NCI-H1092 (cell line): ENCODE data around the gene CHRD.
"Not testable (repeated sequence)": the region's sequence is repeated elsewhere in the genome, so short reads cannot be mapped to it uniquely, and the experiment has no call there.

Experiments
- DNase-seq: peaks from one replicate; lab custom pipeline; 2025; lab: John Stamatoyannopoulos, UW

The CHRD gene

DNA sequence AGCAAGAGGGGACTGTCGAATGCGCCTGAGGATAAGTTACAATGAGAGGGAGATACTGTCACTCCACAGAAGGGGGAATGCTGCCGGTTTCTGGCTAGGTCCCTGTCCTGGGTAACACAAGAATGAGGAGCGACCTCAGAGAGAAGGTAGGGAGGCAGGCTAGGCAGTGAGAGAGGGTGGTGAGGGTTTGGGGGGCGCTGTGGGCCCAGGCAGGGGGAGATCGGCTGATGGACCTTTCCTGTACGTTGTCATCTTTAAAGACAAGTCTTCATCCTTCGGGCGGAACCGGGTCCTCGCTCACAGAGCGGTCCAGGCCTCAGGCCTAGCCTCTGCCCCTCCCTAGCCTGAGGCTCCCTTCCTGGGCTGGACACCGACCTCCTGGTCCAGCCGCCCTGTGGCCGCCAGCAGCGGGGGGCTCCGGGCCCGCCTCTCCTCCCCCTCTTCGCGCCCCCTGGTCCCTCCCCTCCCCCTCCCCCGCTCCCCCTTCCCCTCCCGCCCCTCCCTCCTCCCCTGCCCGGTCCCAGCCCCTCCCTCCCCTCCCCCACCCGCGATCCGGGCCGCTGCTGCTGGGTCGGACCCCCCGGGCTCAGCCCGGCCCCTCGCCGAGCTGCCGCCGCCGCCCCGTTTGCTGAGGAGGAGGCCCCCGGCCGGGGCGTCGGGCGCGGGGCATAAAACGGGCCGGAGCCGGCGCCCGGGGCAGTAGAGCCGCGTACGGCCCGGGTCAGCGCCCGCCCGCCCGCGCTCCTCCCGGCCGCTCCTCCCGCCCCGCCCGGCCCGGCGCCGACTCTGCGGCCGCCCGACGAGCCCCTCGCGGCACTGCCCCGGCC lies at the start of gene CHRD:
Gene CHRD (plus strand): TSS at position 697 of the 827 bp plus-strand sequence. CDS start 265 bp downstream, outside the sequence.
- no peak for DNase-seq

DNA sequence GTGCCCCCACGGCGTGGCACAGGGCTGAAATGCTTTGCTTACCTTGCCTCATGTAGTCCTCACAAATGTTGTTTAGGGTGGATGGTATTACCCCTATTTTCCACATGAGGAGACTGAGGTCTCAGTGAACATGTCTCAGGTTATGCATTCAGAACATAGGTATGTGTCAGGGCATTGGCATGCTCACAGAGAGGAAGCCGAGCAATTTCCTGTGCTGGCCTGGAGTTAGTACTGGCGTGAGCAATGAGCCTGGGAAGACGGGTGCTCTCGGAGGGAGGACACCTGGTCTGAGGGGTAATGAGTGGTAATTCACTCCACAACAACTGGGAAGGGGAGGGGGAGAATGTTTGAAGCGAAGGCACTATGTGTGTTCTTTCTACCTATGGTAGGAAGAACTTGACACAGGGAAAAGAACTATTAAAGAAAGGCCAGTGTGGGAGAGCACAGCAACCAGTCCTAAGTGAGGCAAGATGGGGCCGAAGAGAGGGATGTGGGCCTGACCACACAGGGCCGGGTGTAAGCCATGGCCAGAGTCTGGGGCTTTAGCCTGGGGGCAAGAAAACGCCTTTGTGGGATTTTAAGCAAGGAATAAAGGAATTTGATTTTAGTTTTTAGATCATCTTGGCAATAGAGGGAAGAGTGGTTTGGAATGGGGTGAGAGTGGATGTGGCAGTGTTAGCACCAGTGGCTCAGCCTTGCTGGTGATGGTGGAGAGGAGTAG lies 47.3 kb upstream of the CHRD start:
- DNase-seq: no peak

- no peak for DNase-seq
Observed at GRCh38 chr3:184333190-184333589, 46.7 kb upstream of the CHRD start.

DNA sequence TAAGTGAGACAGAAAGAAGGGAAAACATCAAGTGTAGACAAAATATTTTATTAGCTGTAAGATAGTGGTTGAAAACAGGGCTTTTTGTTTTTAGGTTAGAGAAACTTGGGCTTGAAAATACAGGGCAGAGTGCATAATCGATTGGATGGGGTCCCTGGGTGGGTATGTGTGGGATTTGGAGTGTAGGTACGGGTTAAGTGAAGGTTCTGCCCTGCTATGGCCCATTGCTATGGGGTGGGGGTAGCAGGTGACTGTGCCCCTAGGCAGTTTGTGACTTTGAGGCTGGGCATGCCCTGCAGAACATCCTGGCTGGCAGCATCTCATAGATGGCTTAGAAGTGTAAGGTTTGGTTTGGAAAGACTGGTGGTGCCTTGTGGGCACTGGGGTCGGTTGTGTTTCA lies 46.2 kb upstream of the CHRD start:
- DNase-seq: no peak

- DNase-seq: no peak
Observed at GRCh38 chr3:184334470-184335158, 45.2 kb upstream of the CHRD start.

DNA sequence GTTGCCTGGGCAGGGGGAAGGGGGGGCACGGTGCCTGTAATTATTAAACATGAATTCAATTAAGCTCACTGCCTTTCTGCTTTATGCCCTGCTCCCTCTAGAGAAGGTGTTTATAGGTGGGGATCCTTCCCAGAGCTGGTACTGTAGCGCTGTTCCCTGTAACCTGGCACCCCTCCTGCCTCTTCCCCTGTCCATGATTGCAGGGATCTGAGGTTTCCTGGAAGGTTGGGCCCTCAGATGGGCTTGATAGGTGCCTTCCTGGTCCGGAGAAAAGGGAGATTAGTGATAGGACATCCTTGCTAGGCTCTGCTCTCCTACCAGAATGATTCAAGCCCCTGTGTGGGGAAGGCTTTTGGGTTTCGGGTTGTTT lies 44.6 kb upstream of the CHRD start:
- no peak for DNase-seq

DNA sequence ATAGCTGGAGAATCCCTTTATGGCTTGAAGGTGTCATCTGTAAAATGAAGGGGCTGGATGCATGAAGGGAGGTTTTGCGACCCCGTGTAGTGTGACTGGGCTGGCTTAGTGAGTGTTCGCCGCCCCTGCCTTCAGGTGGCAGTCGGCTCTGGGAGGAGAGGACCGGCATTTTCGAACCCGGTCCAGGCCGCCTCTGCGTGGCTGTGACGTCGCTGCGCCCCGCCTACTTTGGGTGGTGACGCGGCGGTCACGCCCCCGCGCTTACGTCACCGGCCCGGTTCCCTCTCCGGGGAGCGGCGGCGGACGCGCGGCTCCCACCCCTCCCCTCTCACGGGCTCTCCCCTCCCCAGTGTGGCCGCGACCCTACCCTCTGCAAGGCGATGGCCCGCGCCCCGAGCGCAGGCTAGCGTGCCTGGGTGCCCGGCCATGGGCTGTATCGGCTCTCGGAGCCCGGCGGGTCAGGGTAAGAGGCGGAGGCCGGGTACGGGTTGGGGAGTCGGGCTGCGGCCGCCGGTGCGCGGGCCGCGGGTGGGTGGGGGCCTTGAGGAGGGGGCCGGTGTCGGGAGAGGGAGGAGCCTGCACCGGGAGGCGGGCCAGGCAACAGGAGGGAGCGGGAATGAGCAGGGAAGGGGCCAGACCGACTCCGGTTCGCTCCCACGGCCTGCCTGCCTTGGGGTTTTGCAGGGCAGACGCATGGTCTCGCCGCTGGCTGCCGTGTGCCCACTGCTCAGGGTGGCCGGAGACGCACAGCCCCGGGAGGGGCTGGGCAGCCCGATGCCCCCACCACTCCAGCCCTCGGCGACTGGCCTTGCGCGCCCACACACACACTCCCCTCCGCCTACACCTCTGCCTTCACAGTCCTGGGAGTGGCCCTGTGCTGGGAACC lies 44.0 kb upstream of the CHRD start:
- peak; percentile 60 for DNase-seq

- DNase-seq: no peak
Observed at GRCh38 chr3:184336547-184337398, 43.1 kb upstream of the CHRD start.

- no peak for DNase-seq
Observed at GRCh38 chr3:184337399-184337714, 42.5 kb upstream of the CHRD start, which contains the start of gene FAM131A. FAM131A (plus strand) TSS chr3:184337600; CDS start chr3:184337631, 31 bp downstream.

DNA sequence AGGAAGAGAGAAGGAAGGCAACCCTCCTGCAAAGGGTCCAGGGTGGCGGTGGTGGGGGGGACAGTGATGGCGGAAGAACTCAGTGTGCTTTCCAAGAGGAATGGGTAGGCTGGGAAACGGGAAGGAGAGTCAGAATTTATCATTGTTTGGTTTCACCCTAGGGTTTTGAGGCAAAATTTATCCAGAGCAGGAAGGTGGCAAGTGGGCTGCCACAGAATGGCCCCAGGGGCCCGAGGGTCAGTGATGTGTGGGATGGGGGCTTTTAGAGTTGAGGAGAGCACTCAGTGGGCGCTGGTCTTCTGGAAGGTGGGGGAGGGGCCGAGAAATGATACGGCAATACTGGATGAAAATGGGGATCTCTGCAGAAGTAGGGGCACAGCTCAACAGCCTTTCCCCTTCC lies 41.9 kb upstream of the CHRD start:
- no peak for DNase-seq

DNA sequence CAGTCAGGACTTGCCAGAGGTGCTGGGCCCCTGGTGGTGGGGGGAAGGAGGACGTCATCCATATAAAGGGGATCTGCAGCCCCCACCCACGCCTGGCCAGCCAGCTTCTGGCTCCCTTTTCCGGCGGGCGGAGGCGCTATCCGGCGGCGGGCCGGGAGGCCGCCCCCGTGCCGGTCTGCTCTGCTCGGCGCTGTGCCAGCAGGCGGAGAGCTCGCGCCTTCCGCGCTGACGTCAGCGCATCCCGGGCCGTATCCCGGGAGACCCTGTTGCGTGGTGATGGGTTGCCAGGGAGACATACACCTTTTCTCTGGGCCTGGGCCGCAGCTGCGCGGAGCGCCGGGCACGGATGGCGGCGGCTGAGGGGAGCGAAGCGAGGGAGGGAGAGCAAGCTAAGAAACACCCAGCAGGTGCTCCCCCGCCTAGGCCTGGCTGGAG lies 41.3 kb upstream of the CHRD start:
- peak; percentile 85 for DNase-seq

DNA sequence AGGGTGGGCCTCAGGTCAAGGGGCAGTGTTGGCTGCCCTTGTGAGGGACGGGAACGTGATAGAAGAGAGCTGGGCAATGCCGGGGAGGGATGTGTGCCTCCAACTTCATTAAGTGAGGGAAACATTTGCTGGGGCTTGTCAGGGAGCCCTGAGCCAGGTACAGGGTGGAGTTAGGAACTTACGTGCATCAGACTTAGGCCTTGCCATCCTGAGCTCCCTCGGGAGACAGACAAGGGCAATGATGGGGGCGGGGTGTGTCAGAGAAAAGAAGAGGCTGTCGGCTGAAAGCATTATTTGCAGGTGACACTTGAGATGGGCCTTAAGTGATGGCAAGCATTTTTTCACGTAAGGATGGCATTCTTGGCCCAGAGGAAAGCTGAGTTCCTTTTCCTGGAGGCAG lies 40.9 kb upstream of the CHRD start:
- DNase-seq: no peak

GRCh38 chr3:184339451-184340135 lies 40.3 kb upstream of the CHRD start:
- DNase-seq: not testable (repeated sequence)

GRCh38 chr3:184341925-184342324 lies 37.9 kb upstream of the CHRD start:
- DNase-seq: no peak

- DNase-seq: no peak
Observed at GRCh38 chr3:184343200-184343876, 36.5 kb upstream of the CHRD start.

DNA sequence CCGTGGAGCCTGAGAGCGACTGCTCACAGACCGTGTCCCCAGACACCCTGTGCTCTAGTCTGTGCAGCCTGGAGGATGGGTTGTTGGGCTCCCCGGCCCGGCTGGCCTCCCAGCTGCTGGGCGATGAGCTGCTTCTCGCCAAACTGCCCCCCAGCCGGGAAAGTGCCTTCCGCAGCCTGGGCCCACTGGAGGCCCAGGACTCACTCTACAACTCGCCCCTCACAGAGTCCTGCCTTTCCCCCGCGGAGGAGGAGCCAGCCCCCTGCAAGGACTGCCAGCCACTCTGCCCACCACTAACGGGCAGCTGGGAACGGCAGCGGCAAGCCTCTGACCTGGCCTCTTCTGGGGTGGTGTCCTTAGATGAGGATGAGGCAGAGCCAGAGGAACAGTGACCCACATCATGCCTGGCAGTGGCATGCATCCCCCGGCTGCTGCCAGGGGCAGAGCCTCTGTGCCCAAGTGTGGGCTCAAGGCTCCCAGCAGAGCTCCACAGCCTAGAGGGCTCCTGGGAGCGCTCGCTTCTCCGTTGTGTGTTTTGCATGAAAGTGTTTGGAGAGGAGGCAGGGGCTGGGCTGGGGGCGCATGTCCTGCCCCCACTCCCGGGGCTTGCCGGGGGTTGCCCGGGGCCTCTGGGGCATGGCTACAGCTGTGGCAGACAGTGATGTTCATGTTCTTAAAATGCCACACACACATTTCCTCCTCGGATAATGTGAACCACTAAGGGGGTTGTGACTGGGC lies 35.1 kb upstream of the CHRD start:
- no peak for DNase-seq

DNA sequence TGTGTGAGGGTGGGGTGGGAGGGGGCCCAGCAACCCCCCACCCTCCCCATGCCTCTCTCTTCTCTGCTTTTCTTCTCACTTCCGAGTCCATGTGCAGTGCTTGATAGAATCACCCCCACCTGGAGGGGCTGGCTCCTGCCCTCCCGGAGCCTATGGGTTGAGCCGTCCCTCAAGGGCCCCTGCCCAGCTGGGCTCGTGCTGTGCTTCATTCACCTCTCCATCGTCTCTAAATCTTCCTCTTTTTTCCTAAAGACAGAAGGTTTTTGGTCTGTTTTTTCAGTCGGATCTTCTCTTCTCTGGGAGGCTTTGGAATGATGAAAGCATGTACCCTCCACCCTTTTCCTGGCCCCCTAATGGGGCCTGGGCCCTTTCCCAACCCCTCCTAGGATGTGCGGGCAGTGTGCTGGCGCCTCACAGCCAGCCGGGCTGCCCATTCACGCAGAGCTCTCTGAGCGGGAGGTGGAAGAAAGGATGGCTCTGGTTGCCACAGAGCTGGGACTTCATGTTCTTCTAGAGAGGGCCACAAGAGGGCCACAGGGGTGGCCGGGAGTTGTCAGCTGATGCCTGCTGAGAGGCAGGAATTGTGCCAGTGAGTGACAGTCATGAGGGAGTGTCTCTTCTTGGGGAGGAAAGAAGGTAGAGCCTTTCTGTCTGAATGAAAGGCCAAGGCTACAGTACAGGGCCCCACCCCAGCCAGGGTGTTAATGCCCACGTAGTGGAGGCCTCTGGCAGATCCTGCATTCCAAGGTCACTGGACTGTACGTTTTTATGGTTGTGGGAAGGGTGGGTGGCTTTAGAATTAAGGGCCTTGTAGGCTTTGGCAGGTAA lies 34.3 kb upstream of the CHRD start:
- no peak for DNase-seq
